Heart right ventricle (tissue), 16 donors: ENCODE results near the gene NEDD4L. TPM values are rescaled to one million over a fixed set of nuclear protein-coding genes. Genes with fewer than 3 reads are reported as not detected.

Source experiments
- ATAC-seq, 8 donors: fragments of 200-7000 bp; cut with Tn5 transposase; one replicate each; pipeline ENCODE4 v1.9.1; 2020; ENCODE audit warnings: mild to moderate bottlenecking in 8 of 8, moderate library complexity in 8 of 8, moderate number of reproducible peaks in 1 of 8
- DNase-seq, 2 donors: peaks; one replicate each; pipeline ENCODE4 v3.0.0-alpha.2; 2020
- H3K27ac ChIP-seq, 10 donors: fragments of 200-600 bp; sonication (generic) in 2 of 10; one replicate each; pipeline versions ENCODE4 v1.5.0 to v1.8.0; 2020 to 2022; ENCODE audit warnings: mild to moderate bottlenecking in 3 of 10
- H3K27me3 ChIP-seq, 7 donors: fragments of 200-600 bp; one replicate each; pipeline ENCODE4 v1.8.0; 2021 to 2022; ENCODE audit warnings: mild to moderate bottlenecking in 2 of 7
- H3K36me3 ChIP-seq, 9 donors: fragments of 200-600 bp; sonication (generic) in 1 of 9; one replicate each; pipeline versions ENCODE4 v1.5.0 to v1.8.0; 2020 to 2022; ENCODE audit warnings: mild to moderate bottlenecking in 2 of 9
- H3K4me1 ChIP-seq, 9 donors: fragments of 200-600 bp; sonication (generic) in 1 of 9; one replicate each; pipeline versions ENCODE4 v1.5.0 to v1.8.0; 2020 to 2022; ENCODE audit warnings: mild to moderate bottlenecking in 4 of 9
- H3K4me3 ChIP-seq, 10 donors: fragments of 200-600 bp; sonication (generic) in 2 of 10; one replicate each; pipeline versions ENCODE4 v1.5.0 to v1.8.0; 2020 to 2022; ENCODE audit warnings: mild to moderate bottlenecking in 7 of 10, moderate library complexity in 2 of 10
- H3K9me3 ChIP-seq, 11 donors: fragments of 200-600 bp in 10 of 11; sonication (generic) in 2 of 11; one replicate each; pipeline versions ENCODE4 v1.5.0 to v1.8.0; 2013 to 2022; ENCODE audit warnings: mild to moderate bottlenecking in 2 of 11, control low read depth in 1 of 11, moderate library complexity in 1 of 11
- WGBS, 2 donors: extraction: QIAGEN DNeasy Blood & Tissue Kit; methylation state at CpG; one replicate each; pipeline ENCODE4 v1.1.7; 2013; ENCODE audit warnings: inconsistent platforms in 1 of 2; 5-methylcytosine and 5-hydroxymethylcytosine counted together
- intact Hi-C, 10 donors: fragments of 100-400 bp; cut with DNase I; formaldehyde crosslinking; loops; one replicate each; pipeline versions ENCODE4 v1.11.1 to v1.14.2; 2022
- polyA plus RNA-seq, 2 donors: library from polyadenylated mRNA; stranded (reverse); fragments of 200-250 nt; gene quantifications; one replicate each; pipeline ENCODE4 v1.2.3, GENCODE V29; 2013
- total RNA-seq, 10 donors: library from RNA; stranded (reverse); fragmentation: NEBNext Ultra II Directional in 3 of 10; extraction: Animal tissue kit (Norgen Biotek cat#: 25700) in 3 of 10; gene quantifications; one replicate each; pipeline versions ENCODE4 v1.2.1 to v1.2.4, GENCODE V29; 2021 to 2023
- TF ChIP-seq, protein P1 (sequence below), 9 donors: fragments of 200-600 bp; sonication (generic) in 2 of 9; IDR thresholded peaks; one replicate each; pipeline versions ENCODE4 v1.5.0 to v1.8.0; 2021 to 2022; ENCODE audit warnings: antibody characterized with exemption in 9 of 9, mild to moderate bottlenecking in 5 of 9, moderate library complexity in 1 of 9
- donor health status: Arrhythmogenic right ventricular cardiomyopathy.
- donor health status: ischemic (EF 13 %, LVEDD 7.1; RV severe dilation, severe dysfunction).
- donor health status: healthy with polysubstance abuse.
- donor health status: DM: no; HTN: yes; CAD: no.
- donor health status: DM: no; HTN: no; CAD: no.
- donor health status: ischemic (EF 25% LVEDD 6.9; RV normal size, moderate dysfunction).
- donor health status: ischemic (EF 25% LVEDD 5.7; RV mildly dilated, moderate dysfunction).
- donor health status: healthy.
- donor health status: DM: yes; HTN: yes; CAD: no.
- donor health status: Ischemic cardiomyopathy.
- donor health status: ischemic (EF 35%, LVEDD 5.7; RV mildly dilated, moderate dysfunction).
- donor health status: nonischemic (EF 11% LVEDD 7.7; RV severe dilation, severe dysfunction).
- donor health status: DM: yes; HTN: yes; CAD: no.
- donor health status: PGD.
- donor health status: ischemic (EF 29% LVEDD 5.4; RV normal size, mild dysfunction).
- donor health status: nonischemic (EF 23%, LVEDD 6.1; RV moderate dilation, normal function).

Gene NEDD4L
- total and polyA plus RNA-seq, 12 donors = 9.6 to 67.1 (median 49.4) TPM

DNA sequence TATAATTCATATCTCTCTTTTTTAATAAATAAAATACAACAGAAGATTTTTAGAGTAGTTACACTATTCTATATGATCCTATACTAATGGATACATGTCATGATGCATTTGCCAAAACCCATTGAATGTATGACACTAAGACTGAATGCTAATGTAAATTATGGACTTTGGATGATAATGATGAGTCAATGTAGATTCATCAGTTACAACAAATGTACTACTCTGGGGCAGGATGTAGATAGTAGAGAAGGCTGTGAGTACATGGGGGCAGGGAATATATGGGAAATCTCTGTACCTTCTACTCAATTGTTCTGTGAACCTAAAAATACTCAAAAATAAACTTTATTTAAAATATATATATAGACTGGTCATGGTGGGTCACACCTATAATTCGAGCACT, 45.6 kb upstream of the NEDD4L start:
- no peak overlapping the region for H3K27ac ChIP-seq
- H3K4me1 ChIP-seq = no peaks in the 10 kb centered on the region
- 88 to 96% methylated on average over 1 of the region's 1 CpG for WGBS, 2 donors
- intact Hi-C loops = no loop called here
- no peaks in the 10 kb centered on the region for H3K36me3 ChIP-seq
- no peaks in the 10 kb centered on the region for H3K9me3 ChIP-seq
- H3K4me3 ChIP-seq = no peak overlapping the region
- peaks cover 0 to 3% (median 0%) of the 10 kb centered on the region in 7 donors for H3K27me3 ChIP-seq
- TF ChIP-seq, protein P1, sequence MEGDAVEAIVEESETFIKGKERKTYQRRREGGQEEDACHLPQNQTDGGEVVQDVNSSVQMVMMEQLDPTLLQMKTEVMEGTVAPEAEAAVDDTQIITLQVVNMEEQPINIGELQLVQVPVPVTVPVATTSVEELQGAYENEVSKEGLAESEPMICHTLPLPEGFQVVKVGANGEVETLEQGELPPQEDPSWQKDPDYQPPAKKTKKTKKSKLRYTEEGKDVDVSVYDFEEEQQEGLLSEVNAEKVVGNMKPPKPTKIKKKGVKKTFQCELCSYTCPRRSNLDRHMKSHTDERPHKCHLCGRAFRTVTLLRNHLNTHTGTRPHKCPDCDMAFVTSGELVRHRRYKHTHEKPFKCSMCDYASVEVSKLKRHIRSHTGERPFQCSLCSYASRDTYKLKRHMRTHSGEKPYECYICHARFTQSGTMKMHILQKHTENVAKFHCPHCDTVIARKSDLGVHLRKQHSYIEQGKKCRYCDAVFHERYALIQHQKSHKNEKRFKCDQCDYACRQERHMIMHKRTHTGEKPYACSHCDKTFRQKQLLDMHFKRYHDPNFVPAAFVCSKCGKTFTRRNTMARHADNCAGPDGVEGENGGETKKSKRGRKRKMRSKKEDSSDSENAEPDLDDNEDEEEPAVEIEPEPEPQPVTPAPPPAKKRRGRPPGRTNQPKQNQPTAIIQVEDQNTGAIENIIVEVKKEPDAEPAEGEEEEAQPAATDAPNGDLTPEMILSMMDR (IDR thresholded peaks at IDR 0.05) = no peak
- no peak for DNase-seq
- ATAC-seq = no peak

DNA sequence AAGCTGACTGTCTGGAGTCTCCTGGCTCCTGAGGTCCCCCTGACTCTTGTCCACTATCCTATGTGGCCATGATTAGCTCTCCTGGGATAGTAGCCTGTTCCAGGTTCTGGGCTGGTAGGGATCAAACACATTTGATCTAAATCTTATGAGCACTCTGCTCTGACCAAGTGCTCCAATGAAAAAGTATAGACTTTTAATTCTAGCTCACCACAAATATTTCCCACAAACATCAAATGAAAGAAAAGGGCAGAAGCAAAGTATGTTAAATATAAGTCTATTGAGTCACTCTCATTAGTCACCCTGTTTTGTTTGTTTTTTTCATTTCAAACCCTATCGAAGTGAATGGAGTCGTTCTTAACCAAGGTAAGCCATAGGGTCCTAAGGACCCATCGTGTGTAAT, 39.7 kb upstream of the NEDD4L start:
- no peaks in the 10 kb centered on the region for H3K36me3 ChIP-seq
- TF ChIP-seq, protein P1 (IDR thresholded peaks at IDR 0.05) = no peak
- no peak for DNase-seq
- WGBS, 2 donors = 89 to 96% methylated on average over 3 of the region's 3 CpGs
- H3K4me1 ChIP-seq = peaks cover 0 to 4% (median 0%) of the 10 kb centered on the region in 9 donors
- no peak overlapping the region for H3K4me3 ChIP-seq
- ATAC-seq = no peak
- intact Hi-C loops = no loop called here
- H3K27ac ChIP-seq = no peak overlapping the region
- peaks cover 0 to 6% (median 0%) of the 10 kb centered on the region in 7 donors for H3K27me3 ChIP-seq
- H3K9me3 ChIP-seq = no peaks in the 10 kb centered on the region

DNA sequence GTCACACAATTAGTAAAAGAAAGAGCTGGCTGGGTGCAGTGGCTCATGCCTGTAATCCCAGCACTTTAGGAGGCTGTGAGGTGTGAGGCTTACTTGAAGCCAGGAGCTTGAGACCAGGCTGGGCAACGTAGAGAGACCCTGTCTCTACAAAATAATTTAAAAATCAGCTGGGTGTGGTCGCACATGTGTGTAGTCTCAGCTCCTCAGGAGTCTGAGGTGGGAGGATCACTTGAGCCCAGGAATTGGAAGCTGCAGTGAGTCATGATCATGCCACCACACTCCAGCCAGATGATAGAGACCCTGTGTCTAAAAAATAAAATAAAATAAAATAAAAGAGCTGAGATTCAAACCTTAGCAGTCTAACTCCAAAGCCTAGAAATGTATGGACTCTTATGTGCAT, 39.0 kb upstream of the NEDD4L start:
- WGBS, 2 donors = 77 to 88% methylated on average over 2 of the region's 2 CpGs
- Histone ChIP-seq H3K27ac (no peak overlapping the region), H3K9me3 (no peaks in the 10 kb centered on the region), H3K4me1 (peaks cover 0 to 4% (median 0%) of the 10 kb centered on the region in 9 donors), H3K27me3 (peaks cover 0 to 6% (median 0%) of the 10 kb centered on the region in 7 donors), H3K4me3 (no peak overlapping the region), H3K36me3 (no peaks in the 10 kb centered on the region)
- TF ChIP-seq, protein P1 (IDR thresholded peaks at IDR 0.05) = no peak
- no peak for ATAC-seq
- intact Hi-C loops = no loop called here
- DNase-seq = no peak

DNA sequence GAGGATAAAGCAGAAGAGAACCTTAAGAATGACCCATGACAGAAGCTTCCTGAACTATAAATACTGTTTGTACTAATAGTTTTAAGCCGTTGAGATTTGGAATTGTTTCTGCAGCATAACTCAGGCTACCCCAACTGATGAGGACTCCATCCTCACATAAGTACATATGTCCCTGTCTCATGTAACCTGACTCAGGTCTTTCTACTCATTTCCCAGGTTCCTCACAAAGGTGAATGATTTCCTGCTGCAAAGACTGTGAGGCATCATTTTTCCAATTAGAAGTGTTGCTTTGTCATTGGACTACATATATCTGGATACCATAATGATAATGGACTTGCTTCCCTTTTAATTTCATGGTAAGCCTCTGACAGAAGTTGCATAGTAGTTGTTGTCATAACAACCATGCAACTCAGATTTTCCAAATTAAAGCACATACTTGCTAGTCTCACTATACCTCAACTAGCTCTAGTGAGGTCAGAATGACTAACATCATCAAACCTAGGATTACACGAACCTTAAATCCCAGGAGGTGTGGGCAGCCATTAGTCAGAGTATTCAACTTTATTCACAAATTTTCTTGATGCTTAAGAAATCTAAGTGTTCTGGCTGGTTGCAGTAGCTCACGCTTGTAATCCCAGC, 38.0 kb upstream of the NEDD4L start:
- DNase-seq (no peak), ATAC-seq (no peak)
- Histone ChIP-seq H3K27ac (no peak overlapping the region), H3K27me3 (peaks cover 0 to 6% (median 0%) of the 10 kb centered on the region in 7 donors), H3K36me3 (no peaks in the 10 kb centered on the region), H3K4me3 (no peak overlapping the region), H3K4me1 (peaks cover 0 to 4% (median 0%) of the 10 kb centered on the region in 9 donors), H3K9me3 (no peaks in the 10 kb centered on the region)
- TF ChIP-seq, protein P1 (IDR thresholded peaks at IDR 0.05) = no peak
- intact Hi-C loops = no loop called here
- WGBS, 2 donors = 66 to 71% methylated on average over 3 of the region's 3 CpGs
